ENCODE measurements around the gene RAD18.

GRCh38 chr3:8842293-8842692 lies 121.0 kb downstream of the RAD18 start:
- no peak for TF ChIP-seq CTCF (IDR thresholded peaks at IDR 0.05)
- TF ChIP-seq POLR2A (IDR thresholded peaks at IDR 0.05) = no peak
